ENCODE measurements around the gene MYO5C.

The MYO5C gene

DNA sequence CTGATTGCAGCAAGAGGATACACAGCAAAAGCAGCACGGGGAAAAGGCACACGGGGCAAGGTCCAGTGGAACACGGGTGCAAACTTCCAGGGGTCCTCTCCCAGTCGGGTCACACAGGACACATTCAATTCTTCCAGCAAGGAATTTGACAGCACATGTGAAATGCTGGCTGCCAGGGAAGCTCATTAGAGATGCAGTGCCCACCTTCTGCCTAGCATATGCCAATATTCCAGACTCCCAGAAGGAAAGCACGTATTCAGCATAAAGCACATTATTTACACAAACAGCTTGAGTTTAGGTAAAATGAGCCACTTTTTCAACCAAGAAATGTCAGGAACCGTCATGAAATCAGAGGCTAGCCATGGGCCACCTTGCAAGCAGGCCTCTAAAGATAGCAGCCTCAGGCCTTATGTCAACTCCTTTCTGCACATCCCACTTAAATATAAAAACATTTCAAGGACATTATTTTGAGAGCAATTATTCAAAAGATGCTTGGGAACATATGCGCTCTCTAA is 19.3 kb downstream of the MYO5C start:
- no peak for FAIRE-seq

GRCh38 chr15:52263563-52264282 is 31.9 kb downstream of the MYO5C start:
- FAIRE-seq = no peak

DNA sequence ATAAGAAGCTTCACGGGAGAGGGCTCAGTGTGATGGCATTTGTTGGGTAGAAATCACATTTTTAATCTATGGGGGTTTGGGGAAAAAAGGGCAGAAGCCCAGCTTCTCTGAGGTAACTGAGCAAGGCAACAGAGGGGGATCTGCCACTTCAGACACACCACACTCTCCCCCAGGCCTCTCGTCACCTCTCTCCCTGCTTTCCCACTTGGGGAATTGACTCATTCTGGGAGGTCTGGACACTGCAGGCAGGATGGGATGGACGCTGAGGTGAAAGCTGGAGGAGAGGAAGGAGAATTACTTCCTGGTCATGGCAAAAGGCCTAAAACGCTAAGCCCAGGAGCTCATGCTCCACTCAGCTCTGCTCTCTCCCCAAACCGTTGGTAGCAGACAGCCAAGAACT is 33.2 kb downstream of the MYO5C start:
- FAIRE-seq = no peak

DNA sequence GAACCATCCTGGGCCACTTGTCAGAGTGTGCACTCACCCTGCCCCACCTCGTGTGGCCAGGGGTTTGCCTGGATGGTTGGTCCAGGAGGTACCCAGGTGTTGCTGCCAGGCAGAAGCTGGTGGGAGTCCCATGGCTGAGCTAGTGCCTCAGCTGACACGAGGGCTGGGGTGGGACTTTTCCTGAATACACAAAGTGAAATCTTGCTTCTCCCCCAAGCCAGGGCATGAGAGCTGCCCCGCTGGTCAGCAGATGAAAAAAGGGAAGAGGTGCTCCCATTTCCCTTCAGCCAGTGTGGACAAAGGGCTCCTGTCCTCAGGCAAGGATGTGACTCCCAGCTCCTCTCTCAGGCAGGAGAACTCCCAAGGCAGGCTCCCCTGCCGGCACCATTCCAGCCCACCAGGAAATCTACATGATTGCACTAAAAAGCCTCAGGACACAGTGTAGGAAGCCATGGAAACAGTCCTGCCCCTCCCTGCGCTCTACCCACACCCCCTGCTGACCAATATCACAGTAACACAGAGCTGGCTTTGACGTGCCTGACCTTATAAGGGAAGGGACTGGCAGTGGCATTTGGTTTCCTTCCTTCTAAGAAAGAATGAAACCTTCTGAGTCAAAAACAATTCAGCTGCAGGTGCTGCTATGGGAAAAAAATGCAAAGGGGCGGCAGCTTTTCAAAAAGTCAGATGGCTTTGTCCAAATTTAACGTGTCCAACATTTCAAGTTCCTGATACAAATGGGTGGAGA is 33.9 kb downstream of the MYO5C start:
- FAIRE-seq = no peak

GRCh38 chr15:52261026-52261425 is 34.6 kb downstream of the MYO5C start:
- FAIRE-seq = no peak

DNA sequence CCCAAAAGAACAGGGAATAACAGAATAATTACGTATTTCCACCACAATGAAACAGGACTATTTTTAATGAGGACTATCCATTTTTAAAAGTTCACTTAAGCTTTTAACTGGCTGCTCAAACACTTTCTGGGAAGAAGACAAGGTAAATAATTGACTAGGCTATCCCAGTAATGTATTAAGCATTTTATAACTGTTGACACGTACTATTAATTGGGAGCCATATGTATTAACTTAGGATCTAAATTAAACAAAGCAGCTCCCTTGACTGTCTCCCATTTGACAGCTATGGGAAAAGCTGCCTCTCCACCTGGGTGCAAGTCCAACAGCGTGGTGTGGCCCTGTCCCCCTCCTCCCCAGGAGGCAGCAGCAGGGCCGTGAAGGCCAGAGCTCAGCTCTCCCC is 36.1 kb downstream of the MYO5C start:
- no peak for FAIRE-seq

DNA sequence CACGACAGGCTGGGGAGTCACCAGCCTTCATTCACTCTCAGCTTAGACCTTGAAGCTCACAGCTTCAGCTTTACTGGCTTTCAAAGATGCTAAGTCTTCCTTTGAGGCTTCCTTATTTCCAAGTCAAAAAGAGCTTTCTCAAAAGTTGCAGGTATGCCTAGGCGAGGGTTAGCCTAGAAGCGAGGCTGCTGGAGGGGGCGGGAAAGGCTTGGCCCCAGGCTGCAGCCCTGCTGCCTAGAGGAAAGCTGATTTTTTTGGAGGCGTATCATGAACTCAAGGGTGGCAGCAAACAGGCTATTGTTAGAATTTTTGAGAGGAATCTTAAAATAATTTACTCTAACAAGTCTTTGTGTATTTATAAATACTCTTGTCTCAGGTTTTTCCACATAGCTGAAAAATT is 37.1 kb downstream of the MYO5C start:
- no peak for FAIRE-seq

DNA sequence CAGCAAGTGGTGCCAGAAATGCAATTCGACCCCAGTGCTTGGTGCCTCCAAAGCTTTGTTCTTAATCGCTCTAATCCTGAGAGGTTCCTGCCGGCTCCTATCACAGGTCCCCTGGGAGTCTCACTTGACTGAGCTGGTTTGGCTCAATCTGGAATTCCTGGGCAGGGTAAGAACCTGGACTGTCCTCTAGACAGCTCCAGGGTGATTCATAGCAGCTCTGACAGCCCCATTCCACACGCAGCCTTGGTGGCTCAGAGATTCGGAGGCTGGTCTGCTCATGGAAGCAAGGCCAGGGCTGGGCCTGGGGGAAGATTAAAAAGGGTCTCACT is 37.9 kb downstream of the MYO5C start:
- FAIRE-seq = no peak

- FAIRE-seq = no peak
Measured at GRCh38 chr15:52256930-52257733, 38.5 kb downstream of the MYO5C start.

GRCh38 chr15:52256366-52256765 is 39.2 kb downstream of the MYO5C start:
- no peak for FAIRE-seq

GRCh38 chr15:52255935-52256334 is 39.7 kb downstream of the MYO5C start:
- FAIRE-seq = no peak

GRCh38 chr15:52255008-52255407 is 40.6 kb downstream of the MYO5C start:
- FAIRE-seq = no peak

- no peak for FAIRE-seq
Measured at GRCh38 chr15:52254391-52254790, 41.2 kb downstream of the MYO5C start.

DNA sequence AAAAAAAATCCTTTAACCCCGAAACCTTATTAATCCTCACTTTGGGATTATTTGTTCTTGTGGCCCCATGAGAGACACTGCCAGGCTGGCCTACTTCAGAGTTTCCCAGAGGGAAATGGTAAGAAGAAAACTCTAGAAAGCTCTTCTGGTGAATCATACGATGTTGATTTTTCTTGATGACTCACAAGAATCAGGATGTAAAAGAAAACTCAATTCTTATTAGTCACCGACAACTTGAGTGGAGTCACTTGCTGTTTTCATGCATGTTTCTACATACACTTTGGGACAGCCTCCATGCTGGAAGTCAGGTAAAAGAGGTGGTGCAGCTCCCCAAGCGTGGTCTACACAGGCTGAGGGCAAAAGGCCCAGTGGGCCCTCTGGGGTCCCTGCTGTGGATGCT is 42.8 kb downstream of the MYO5C start:
- FAIRE-seq = no peak

- no peak for FAIRE-seq
Measured at GRCh38 chr15:52251144-52251860, 44.3 kb downstream of the MYO5C start.

GRCh38 chr15:52247461-52247860 is 48.1 kb downstream of the MYO5C start:
- FAIRE-seq = no peak

GRCh38 chr15:52246686-52247431 is 48.7 kb downstream of the MYO5C start:
- FAIRE-seq = no peak

GRCh38 chr15:52243697-52244555 is 51.7 kb downstream of the MYO5C start:
- no peak for FAIRE-seq

DNA sequence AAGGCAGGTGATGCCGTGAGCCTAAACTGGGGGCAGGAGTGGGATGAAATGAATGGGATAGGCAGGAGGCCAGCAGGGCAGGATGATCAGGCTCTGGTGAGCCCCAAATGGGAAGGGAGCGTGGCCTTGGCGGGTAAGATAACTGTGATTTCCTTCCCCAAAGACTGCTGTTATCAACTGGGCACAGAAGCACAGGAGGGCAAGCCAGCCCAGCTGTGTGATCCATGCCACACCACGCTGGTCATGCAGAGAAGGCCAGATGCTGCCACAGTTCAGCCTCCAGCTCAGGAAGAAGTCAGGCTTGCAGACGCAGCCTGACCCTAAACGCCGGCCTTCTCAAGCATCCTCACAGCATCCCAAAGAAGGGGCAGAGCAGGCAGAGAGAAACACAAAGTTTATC is 52.3 kb downstream of the MYO5C start:
- FAIRE-seq = no peak

- no peak for FAIRE-seq
Measured at GRCh38 chr15:52241489-52241888, 54.1 kb downstream of the MYO5C start.

- FAIRE-seq = no peak
Measured at GRCh38 chr15:52240166-52240565, 55.4 kb downstream of the MYO5C start.
